PC-9 (cell line): ENCODE data around the gene BMERB1. TPM values are rescaled to one million over a fixed set of nuclear protein-coding genes. Genes with fewer than 3 reads are reported as not detected.

Source experiments
- BruUV-seq: library from RNA; stranded (reverse); fragments of 400-500 nt; replicated peaks from 2 replicates; lab custom pipeline; 2021; lab: Mats Ljungman, UMichigan
- CTCF ChIA-PET: fragments of 300-600 bp; sonication (Branson Sonifier 250); formaldehyde crosslinking; loops from one replicate; lab custom pipeline; 2022; ENCODE audit warnings: antibody characterized with exemption; lab: Charles Lee
- POLR2A ChIA-PET: fragments of 300-600 bp; sonication (Branson Sonifier 250); formaldehyde crosslinking; loops from one replicate; lab custom pipeline; 2022; ENCODE audit warnings: antibody characterized with exemption; ENCODE audit not compliant: unreplicated experiment; lab: Charles Lee
- DNase-seq, 2 experiments: peaks; one replicate each; pipeline versions ENCODE4 v3.0.0 to v3.0.0-alpha.2; 2015 to 2022; ENCODE audit warnings: mixed read lengths in 1 of 2
- H2AFZ ChIP-seq: fragments of 200-600 bp; sonication (generic); 2 replicates; pipeline ENCODE4 v1.8.1; 2017; ENCODE audit warnings: antibody characterized with exemption
- H3F3A ChIP-seq: fragments of 200-600 bp; sonication (generic); 2 replicates; pipeline ENCODE4 v1.8.1; 2017; ENCODE audit warnings: antibody characterized with exemption, mild to moderate bottlenecking, low read depth; ENCODE audit not compliant: insufficient read depth
- H3K27ac ChIP-seq: fragments of 200-600 bp; sonication (generic); 2 replicates; pipeline ENCODE4 v1.6.1; 2016; ENCODE audit warnings: mixed run types
- H3K27me3 ChIP-seq: fragments of 200-600 bp; sonication (generic); 2 replicates; pipeline ENCODE4 v1.6.1; 2016; ENCODE audit warnings: low read depth, mixed run types; ENCODE audit not compliant: insufficient read depth
- H3K36me3 ChIP-seq: fragments of 200-600 bp; sonication (generic); 2 replicates; pipeline ENCODE4 v1.6.1; 2016; ENCODE audit warnings: low read depth, mixed run types
- H3K4me1 ChIP-seq: fragments of 200-600 bp; sonication (generic); replicated peaks from 2 replicates; pipeline ENCODE4 v1.6.1; 2016; ENCODE audit warnings: mixed run types; ENCODE audit not compliant: insufficient read depth
- H3K4me2 ChIP-seq: fragments of 200-600 bp; sonication (generic); 2 replicates; pipeline ENCODE4 v1.6.1; 2017; ENCODE audit warnings: mixed run types
- H3K4me3 ChIP-seq: fragments of 200-600 bp; sonication (generic); 2 replicates; pipeline ENCODE4 v1.6.1; 2016; ENCODE audit warnings: mixed run types
- H3K79me2 ChIP-seq: fragments of 200-600 bp; sonication (generic); 2 replicates; pipeline ENCODE4 v1.6.1; 2017; ENCODE audit warnings: low read depth, mixed run types
- H3K9me2 ChIP-seq: fragments of 200-600 bp; sonication (generic); 2 replicates; pipeline ENCODE4 v1.8.1; 2017; ENCODE audit warnings: mild to moderate bottlenecking; ENCODE audit not compliant: insufficient read depth
- H3K9me3 ChIP-seq: fragments of 200-600 bp; sonication (generic); 2 replicates; pipeline ENCODE4 v1.8.1; 2016; ENCODE audit warnings: low read depth; ENCODE audit not compliant: insufficient read depth
- H4K20me1 ChIP-seq: fragments of 200-600 bp; sonication (generic); 2 replicates; pipeline ENCODE4 v1.8.1; 2017; ENCODE audit not compliant: insufficient read depth
- EZH2 ChIP-seq: fragments of 200-600 bp; sonication (generic); IDR thresholded peaks from 2 replicates; pipeline ENCODE4 v1.8.0; 2017; ENCODE audit warnings: antibody characterized with exemption, low read depth
- intact Hi-C: fragments of 100-400 bp; cut with micrococcal nuclease; formaldehyde crosslinking; loops from one replicate; pipeline ENCODE4 v1.10.0; 2022; ENCODE audit not compliant: unreplicated experiment
- total RNA-seq: library from RNA; stranded (reverse); gene quantifications from 2 replicates; pipeline ENCODE4 v1.2.3, GENCODE V29; 2021
- TF ChIP-seq, protein P1 (sequence below): fragments of 200-600 bp; sonication (generic); conservative IDR thresholded peaks from 2 replicates; pipeline ENCODE4 v1.6.1; 2017; ENCODE audit warnings: mixed run types, antibody characterized with exemption, mild to moderate bottlenecking, moderate library complexity

Gene BMERB1
- total RNA-seq, 1 experiment from 2014 or later: 4.3 TPM

DNA sequence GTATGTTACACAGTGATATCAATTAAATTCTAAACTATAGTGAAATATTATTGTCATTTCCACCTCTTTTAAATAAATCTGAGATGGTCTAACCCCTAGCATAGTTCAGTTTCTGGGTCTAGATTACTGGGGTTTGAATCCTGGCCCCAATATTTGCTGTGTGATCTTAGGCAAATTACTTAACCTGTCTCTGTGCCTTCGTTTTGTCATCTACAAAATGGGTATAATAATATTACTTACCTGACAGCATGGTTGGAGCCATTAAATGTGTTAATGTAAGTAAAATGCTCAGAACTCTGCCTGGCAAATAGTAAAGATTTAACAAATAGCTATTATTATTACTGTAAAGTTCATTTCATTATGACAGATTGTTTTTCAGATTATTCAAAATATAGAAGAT is 52.3 kb downstream of the BMERB1 start:
- no peaks in the 10 kb centered on the region for H3K36me3 ChIP-seq
- POLR2A ChIA-PET: no interaction called here
- no peak overlapping the region for H3K27ac ChIP-seq
- H3K4me1 ChIP-seq: peaks cover 42% of the 10 kb centered on the region
- H4K20me1 ChIP-seq: no peaks in the 10 kb centered on the region
- H3K4me2 ChIP-seq: no peak overlapping the region
- no peak overlapping the region for H3K4me3 ChIP-seq
- DNase-seq: no peak
- H3F3A ChIP-seq: peaks cover 20% of the 10 kb centered on the region
- no peaks in the 10 kb centered on the region for H3K9me3 ChIP-seq
- CTCF ChIA-PET: no interaction called here
- no peak for TF ChIP-seq EZH2
- TF ChIP-seq, protein P1, sequence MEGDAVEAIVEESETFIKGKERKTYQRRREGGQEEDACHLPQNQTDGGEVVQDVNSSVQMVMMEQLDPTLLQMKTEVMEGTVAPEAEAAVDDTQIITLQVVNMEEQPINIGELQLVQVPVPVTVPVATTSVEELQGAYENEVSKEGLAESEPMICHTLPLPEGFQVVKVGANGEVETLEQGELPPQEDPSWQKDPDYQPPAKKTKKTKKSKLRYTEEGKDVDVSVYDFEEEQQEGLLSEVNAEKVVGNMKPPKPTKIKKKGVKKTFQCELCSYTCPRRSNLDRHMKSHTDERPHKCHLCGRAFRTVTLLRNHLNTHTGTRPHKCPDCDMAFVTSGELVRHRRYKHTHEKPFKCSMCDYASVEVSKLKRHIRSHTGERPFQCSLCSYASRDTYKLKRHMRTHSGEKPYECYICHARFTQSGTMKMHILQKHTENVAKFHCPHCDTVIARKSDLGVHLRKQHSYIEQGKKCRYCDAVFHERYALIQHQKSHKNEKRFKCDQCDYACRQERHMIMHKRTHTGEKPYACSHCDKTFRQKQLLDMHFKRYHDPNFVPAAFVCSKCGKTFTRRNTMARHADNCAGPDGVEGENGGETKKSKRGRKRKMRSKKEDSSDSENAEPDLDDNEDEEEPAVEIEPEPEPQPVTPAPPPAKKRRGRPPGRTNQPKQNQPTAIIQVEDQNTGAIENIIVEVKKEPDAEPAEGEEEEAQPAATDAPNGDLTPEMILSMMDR: no peak
- H3K9me2 ChIP-seq: no peaks in the 10 kb centered on the region
- H3K79me2 ChIP-seq: no peaks in the 10 kb centered on the region
- H2AFZ ChIP-seq: no peak overlapping the region
- no TSS peak for BruUV-seq
- intact Hi-C loops: no loop called here
- no peaks in the 10 kb centered on the region for H3K27me3 ChIP-seq

- no peak overlapping the region for H3K27ac ChIP-seq
- H4K20me1 ChIP-seq: no peaks in the 10 kb centered on the region
- H3K36me3 ChIP-seq: no peaks in the 10 kb centered on the region
- H3K9me3 ChIP-seq: no peaks in the 10 kb centered on the region
- no peak overlapping the region for H3K4me2 ChIP-seq
- ChIA-PET POLR2A (interaction anchor here (0.6 kb wide), 1 partner anchor 155 kb away, joined by 3 read pairs; the partner anchor contains the start of gene MARF1), CTCF (no interaction called here)
- TF ChIP-seq, protein P1: no peak
- no peak for TF ChIP-seq EZH2
- no peaks in the 10 kb centered on the region for H3K27me3 ChIP-seq
- no peak overlapping the region for H3K4me3 ChIP-seq
- no peaks in the 10 kb centered on the region for H3K79me2 ChIP-seq
- no TSS peak for BruUV-seq
- H3F3A ChIP-seq: peaks cover 13% of the 10 kb centered on the region
- H3K4me1 ChIP-seq: peaks cover 34% of the 10 kb centered on the region
- DNase-seq: no peak
- intact Hi-C loops: no loop called here
- no peak overlapping the region for H2AFZ ChIP-seq
- no peaks in the 10 kb centered on the region for H3K9me2 ChIP-seq
Observed at GRCh38 chr16:15487336-15488284, 53.2 kb downstream of the BMERB1 start.

GRCh38 chr16:15489016-15489415 is 54.6 kb downstream of the BMERB1 start:
- peak overlapping the region; percentile 37; the same call in 1 of the 2 replicates for H2AFZ ChIP-seq
- no peaks in the 10 kb centered on the region for H4K20me1 ChIP-seq
- no peak for TF ChIP-seq EZH2
- TF ChIP-seq, protein P1: no peak
- H3K27ac ChIP-seq: peak overlapping the region; percentile 13; the same call in 1 of the 2 replicates
- POLR2A ChIA-PET: interaction anchor here (0.6 kb wide), 2 partner anchors 213 to 644 kb away, joined by 4 to 6 read pairs; no protein-coding TSS in a partner anchor
- H3K4me2 ChIP-seq: peak overlapping the region; percentile 9; the same call in 1 of the 2 replicates
- H3K9me3 ChIP-seq: no peaks in the 10 kb centered on the region
- H3K36me3 ChIP-seq: no peaks in the 10 kb centered on the region
- peaks cover 33% of the 10 kb centered on the region for H3K4me1 ChIP-seq
- no peaks in the 10 kb centered on the region for H3K27me3 ChIP-seq
- H3K79me2 ChIP-seq: no peaks in the 10 kb centered on the region
- CTCF ChIA-PET: interaction anchor here (0.6 kb wide), 1 partner anchor 412 kb away, joined by 5 read pairs; no protein-coding TSS in a partner anchor
- intact Hi-C loops: no loop called here
- peaks cover 7% of the 10 kb centered on the region; the same call in 1 of the 2 replicates for H3F3A ChIP-seq
- no peak for DNase-seq
- H3K4me3 ChIP-seq: no peak overlapping the region
- H3K9me2 ChIP-seq: no peaks in the 10 kb centered on the region
- BruUV-seq: TSS peak; percentile 67
